ENCODE results near the gene ATP9B.

Gene ATP9B

DNA sequence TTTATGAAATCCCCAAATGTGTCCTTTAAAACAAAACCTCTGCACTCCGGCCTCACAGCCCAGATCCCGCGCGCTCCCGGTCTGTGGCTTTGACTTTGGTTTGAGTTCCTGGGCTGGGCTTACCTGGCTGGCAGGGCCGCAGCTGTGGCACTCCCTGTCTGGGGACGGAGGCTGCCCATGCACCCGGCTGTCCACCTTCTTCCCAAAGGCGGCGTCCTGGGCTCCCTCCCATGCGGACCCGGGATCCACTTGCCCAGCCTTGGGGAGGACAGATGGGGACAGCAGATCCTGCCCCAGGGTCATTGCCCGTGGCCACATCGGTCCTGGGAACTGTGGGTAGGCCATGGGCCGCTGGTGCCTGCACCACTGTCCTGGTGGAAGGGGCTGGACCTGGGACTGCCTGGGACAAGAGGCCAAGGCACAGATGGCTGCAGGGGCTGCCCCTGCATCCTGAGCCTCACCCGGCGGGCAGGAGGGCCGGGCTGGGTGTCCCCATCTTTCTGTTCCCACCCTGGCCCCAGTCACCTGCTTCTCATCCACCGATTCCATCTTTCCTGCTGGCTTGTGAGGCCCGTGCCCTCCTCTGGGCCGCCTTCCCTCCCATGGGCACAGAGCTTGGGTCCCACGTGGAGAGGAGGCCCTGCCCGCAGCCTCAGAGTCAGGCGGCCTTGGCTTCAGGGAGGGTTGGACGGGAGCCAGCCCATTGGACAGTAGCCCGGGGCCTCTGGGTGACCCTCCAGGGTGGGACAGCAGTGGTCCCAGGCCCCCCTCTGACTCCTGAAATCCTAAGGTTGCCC lies 354.2 kb downstream of the ATP9B start:
- no peak overlapping the region for H3K27ac ChIP-seq
- TF ChIP-seq ZFX (IDR thresholded peaks at IDR 0.05) = no peak
- TF ChIP-seq, protein P1, sequence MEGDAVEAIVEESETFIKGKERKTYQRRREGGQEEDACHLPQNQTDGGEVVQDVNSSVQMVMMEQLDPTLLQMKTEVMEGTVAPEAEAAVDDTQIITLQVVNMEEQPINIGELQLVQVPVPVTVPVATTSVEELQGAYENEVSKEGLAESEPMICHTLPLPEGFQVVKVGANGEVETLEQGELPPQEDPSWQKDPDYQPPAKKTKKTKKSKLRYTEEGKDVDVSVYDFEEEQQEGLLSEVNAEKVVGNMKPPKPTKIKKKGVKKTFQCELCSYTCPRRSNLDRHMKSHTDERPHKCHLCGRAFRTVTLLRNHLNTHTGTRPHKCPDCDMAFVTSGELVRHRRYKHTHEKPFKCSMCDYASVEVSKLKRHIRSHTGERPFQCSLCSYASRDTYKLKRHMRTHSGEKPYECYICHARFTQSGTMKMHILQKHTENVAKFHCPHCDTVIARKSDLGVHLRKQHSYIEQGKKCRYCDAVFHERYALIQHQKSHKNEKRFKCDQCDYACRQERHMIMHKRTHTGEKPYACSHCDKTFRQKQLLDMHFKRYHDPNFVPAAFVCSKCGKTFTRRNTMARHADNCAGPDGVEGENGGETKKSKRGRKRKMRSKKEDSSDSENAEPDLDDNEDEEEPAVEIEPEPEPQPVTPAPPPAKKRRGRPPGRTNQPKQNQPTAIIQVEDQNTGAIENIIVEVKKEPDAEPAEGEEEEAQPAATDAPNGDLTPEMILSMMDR (conservative IDR thresholded peaks at IDR 0.05) = no peak

DNA sequence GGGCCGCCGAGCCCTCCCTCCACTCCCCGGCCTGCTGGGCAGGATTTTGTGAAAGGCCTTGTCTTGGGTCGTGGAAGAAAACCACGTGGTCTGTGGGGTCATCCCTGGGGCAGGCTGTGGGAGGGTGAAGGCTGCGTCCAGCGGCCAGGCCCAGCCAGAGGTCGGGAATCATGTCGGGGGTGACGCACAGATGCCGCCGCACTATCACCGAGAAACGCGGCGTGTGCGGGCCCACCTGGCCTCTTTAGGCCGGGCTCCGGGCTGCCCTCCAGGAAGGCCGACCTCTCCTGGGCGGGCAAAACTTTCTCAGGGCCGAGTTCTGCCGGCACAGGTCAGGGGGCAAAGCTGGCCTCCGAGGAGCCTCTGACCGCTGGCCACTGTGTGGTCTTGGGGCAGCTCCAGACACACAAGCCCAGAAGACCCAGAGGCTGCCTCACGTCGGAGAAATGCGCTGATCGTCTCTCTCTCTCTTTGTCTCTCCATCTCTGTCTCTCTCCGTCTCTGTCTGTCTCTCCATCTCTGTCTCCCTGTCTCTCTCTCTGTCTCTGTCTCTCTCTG lies 354.9 kb downstream of the ATP9B start:
- no peak for TF ChIP-seq ZFX (IDR thresholded peaks at IDR 0.05)
- TF ChIP-seq, protein P1 (conservative IDR thresholded peaks at IDR 0.05) = no peak
- H3K27ac ChIP-seq = no peak overlapping the region

DNA sequence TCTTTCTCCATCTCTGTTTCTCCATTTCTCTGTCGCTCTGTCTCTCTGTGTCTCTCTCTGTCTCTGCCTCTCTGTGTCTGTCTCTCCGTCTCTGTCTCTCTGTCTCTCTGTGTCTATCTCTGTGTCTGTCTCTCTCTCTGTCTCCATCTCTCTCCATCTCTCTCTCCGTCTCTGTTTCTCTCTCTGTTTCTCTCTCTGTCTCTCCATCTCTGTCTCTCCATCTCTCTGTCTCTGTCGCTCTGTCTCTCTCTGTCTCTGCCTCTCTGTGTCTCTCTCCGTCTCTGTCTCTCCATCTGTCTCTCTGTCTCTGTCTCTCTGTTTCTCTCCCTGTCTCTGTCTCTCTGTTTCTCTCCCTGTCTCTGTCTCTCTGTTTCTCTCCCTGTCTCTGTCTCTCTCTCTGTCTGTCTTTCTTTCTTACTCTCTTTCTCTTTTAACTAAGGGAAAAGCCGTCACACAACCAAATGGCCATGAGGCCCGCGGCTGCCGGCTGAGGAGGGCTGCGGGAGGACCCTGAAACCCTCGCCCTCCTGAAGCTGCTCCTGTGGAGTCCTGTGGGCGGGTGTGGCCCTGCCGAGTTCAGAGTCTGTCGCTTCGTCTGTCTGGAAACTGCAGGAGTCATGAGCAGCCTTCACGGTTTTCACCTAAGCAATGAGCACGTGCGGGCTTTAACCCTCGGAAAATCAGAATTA lies 355.8 kb downstream of the ATP9B start:
- no peak overlapping the region for H3K27ac ChIP-seq
- TF ChIP-seq ZFX (IDR thresholded peaks at IDR 0.05) = no peak
- TF ChIP-seq, protein P1 (conservative IDR thresholded peaks at IDR 0.05) = no peak

DNA sequence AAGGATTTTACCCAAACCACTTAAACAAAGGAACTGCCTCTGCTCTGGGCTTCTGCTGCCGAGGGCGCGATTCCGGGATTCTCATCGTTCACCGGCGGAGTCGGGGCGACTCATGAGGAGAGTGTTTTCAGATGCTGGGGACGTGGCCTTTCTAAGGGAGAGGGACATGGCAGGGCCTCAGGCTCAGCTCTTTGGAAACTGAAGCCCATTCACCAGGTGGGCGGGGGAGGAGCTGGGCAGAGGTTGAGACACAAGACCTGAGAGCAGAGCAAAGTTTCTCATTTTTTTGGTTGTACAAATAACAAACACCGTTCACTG lies 356.3 kb downstream of the ATP9B start:
- H3K27ac ChIP-seq = no peak overlapping the region
- no peak for TF ChIP-seq ZFX (IDR thresholded peaks at IDR 0.05)
- TF ChIP-seq, protein P1 (conservative IDR thresholded peaks at IDR 0.05) = no peak

DNA sequence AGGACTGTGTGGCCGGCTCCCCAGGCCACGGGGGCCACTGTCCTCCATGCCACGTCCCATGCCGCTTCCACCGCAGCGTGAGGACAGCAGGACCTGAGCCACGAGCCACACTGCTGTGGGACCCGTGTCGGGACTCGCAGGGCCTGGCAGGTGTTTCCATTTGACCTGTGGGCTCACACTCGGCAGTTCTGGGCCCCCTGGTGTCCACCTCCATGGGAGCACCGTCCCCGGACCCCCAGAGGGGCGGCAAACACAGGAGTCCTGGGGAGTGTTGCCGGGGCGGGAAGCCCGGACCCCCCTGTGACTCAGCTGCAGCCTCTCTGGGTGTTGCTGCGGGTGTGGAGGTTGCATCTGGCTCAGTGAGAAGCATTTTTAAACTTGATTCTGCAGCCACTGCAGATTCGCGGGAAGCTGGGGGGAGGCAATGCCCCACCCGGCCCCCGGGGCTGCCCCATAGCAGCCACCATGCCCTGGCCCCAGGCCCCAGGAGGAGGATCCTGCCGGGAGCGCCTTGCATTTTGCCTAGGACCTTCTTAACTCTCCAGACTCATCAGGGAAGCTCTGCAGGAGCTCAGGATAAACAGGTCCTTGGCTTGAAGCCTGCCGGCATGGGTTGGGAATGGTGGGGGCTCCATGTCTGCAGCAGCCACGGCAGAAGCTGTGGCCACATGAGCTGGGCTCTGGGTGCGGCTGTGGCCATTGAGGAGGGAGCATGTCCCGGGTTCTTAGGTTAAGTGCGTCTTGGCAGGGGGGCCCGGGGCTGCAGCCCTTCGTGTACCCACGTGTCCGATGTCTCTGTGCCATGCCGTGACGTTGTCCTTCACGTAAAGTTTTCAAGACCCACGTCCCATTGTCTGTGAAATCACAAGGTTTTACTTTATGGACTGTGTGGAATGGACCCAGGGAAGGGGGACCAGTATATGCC lies 357.4 kb downstream of the ATP9B start:
- no peak for TF ChIP-seq ZFX (IDR thresholded peaks at IDR 0.05)
- TF ChIP-seq, protein P1 (conservative IDR thresholded peaks at IDR 0.05) = no peak
- no peak overlapping the region for H3K27ac ChIP-seq

DNA sequence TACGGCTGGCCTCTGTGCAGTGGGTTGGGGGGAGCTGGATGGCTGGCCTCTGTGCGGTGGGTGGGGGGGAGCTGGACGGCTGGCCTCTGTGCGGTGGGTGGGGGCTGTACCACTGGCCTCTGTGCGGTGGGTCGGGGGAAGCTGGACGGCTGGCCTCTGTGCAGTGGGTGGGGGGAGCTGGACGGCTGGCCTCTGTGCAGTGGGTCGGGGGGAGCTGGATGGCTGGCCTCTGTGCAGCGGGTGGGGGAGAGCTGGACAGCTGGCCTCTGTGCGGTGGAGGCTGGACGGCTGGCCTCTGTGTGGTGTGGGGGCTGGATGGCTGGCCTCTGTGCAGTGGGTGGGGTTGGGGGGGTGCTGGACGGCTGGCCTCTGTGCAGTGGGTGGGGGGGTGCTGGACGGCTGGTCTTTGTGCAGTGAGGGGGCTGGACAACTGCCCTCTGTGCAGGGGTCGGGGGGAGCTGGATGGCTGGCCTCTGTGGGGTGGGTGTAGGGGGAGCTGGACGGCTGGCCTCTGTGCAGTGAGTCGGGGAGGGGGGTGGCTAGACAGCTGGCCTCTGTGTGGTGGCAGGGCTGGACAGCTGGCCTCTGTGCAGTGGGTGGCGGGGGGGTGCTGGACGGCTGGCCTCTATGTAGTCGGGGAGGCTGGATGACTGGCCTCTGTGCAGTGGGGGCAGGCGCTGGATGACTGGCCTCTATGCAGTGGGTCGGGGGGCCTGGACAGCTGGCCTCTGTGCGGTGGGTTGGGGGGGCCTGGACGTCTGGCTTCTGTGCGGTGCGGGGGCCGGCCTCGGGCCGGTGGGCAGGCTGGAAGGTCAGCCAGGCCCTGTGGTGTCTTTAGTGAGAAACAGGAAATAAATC lies 358.4 kb downstream of the ATP9B start:
- no peak for TF ChIP-seq ZFX (IDR thresholded peaks at IDR 0.05)
- TF ChIP-seq, protein P1 (conservative IDR thresholded peaks at IDR 0.05) = no peak
- no peak overlapping the region for H3K27ac ChIP-seq
